Psoas muscle (tissue), 8 donors: Measurements from ENCODE around the gene DAB1. TPM values are rescaled to one million over a fixed set of nuclear protein-coding genes. Genes with fewer than 3 reads are reported as not detected.

Experiments used
- ATAC-seq, 4 donors: fragments of 200-7000 bp; cut with Tn5 transposase; one replicate each; pipeline ENCODE4 v1.9.1; 2020; ENCODE audit warnings: moderate library complexity in 3 of 4, mild to moderate bottlenecking in 2 of 4
- DNase-seq, 2 donors: peaks; one replicate each; pipeline ENCODE4 v3.0.0-alpha.2; 2020
- H3K27ac ChIP-seq: fragments of 200-600 bp; one replicate; pipeline ENCODE4 v1.8.0; 2022
- H3K27me3 ChIP-seq, 3 donors: fragments of 200-600 bp in 1 of 3; one replicate each; pipeline versions ENCODE4 v1.6.1 to v1.8.0; 2013 to 2022; ENCODE audit warnings: low read length in 2 of 3, mild to moderate bottlenecking in 2 of 3, moderate library complexity in 1 of 3; ENCODE audit not compliant: insufficient read depth in 3 of 3
- H3K36me3 ChIP-seq, 2 donors: fragments of 200-600 bp in 1 of 2; one replicate each; pipeline versions ENCODE4 v1.6.1 to v1.8.0; 2013 to 2022; ENCODE audit warnings: low read depth in 1 of 2, mild to moderate bottlenecking in 1 of 2, moderate library complexity in 1 of 2; ENCODE audit not compliant: insufficient read depth in 1 of 2
- H3K4me1 ChIP-seq: fragments of 200-600 bp; one replicate; pipeline ENCODE4 v1.8.0; 2022
- H3K4me3 ChIP-seq: fragments of 200-600 bp; one replicate; pipeline ENCODE4 v1.8.0; 2022; ENCODE audit warnings: mild to moderate bottlenecking
- H3K9me3 ChIP-seq: fragments of 200-600 bp; one replicate; pipeline ENCODE4 v1.8.0; 2022
- WGBS, 3 donors: extraction: QIAGEN DNeasy Blood & Tissue Kit; methylation state at CpG; one replicate each; pipeline versions ENCODE4 v1.1.6 to v1.1.7; 2013; 5-methylcytosine and 5-hydroxymethylcytosine counted together
- intact Hi-C, 2 donors: fragments of 100-400 bp; cut with DNase I; formaldehyde crosslinking; loops; one replicate each; pipeline versions ENCODE4 v1.11.0 to v1.14.2; 2022
- polyA plus RNA-seq, 3 donors: library from polyadenylated mRNA; stranded (reverse); fragments of 200-250 nt; gene quantifications; one replicate each; pipeline ENCODE4 v1.2.3, GENCODE V29; 2013
- total RNA-seq, 4 donors: library from RNA; stranded (reverse); fragmentation: NEBNext Ultra II Directional in 2 of 4; extraction: Animal tissue kit (Norgen Biotek cat#: 25700) in 2 of 4; gene quantifications; one replicate each; pipeline versions ENCODE4 v1.2.1 to v1.2.4, GENCODE V29; 2021 to 2023
- TF ChIP-seq, protein P1 (sequence below): fragments of 200-600 bp; IDR thresholded peaks from one replicate; pipeline ENCODE4 v1.8.0; 2022; ENCODE audit warnings: antibody characterized with exemption
- donor health status: healthy with polysubstance abuse.
- donor health status: DM: no; HTN: no; CAD: no; lungs with moderate emphysema.
- donor health status: Bipolar disorder and iron deficiency.
- donor health status: healthy.
- donor health status: DM: yes; HTN: yes; CAD: no.
- donor health status: DM: no; HTN: no; CAD: no.
- donor health status: DM: no; HTN: no; CAD: no.
- donor health status: DM: yes; HTN: yes; CAD: no.

Gene DAB1
- total and polyA plus RNA-seq, 7 donors, result 0.04 to 0.28 (median 0.09) TPM; not detected in 1

DNA sequence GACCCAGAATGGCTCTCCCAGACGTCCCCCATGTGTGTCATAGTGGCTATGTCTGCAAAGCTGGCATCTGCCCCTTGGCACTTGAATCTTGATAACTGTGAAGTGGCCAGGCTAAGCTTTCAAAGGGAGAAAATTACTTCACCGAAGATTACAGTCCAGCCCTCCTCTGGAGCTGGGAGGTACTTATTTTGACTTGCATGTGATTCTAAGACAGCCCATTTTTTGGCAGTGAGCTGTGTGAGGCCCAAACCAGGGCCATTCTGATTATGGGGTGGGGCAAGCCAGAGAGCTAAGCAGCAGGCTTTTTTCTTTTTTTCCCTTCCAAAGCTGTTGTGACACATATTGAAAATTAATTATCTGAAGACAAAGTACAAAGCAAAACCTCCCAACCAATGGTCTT, 415.9 kb downstream of the DAB1 start:
- Histone ChIP-seq H3K4me1 (peaks cover 5% of the 10 kb centered on the region), H3K27ac (no peak overlapping the region), H3K36me3 (no peaks in the 10 kb centered on the region), H3K9me3 (no peaks in the 10 kb centered on the region), H3K27me3 (no peaks in the 10 kb centered on the region), H3K4me3 (no peak overlapping the region)
- TF ChIP-seq, protein P1, sequence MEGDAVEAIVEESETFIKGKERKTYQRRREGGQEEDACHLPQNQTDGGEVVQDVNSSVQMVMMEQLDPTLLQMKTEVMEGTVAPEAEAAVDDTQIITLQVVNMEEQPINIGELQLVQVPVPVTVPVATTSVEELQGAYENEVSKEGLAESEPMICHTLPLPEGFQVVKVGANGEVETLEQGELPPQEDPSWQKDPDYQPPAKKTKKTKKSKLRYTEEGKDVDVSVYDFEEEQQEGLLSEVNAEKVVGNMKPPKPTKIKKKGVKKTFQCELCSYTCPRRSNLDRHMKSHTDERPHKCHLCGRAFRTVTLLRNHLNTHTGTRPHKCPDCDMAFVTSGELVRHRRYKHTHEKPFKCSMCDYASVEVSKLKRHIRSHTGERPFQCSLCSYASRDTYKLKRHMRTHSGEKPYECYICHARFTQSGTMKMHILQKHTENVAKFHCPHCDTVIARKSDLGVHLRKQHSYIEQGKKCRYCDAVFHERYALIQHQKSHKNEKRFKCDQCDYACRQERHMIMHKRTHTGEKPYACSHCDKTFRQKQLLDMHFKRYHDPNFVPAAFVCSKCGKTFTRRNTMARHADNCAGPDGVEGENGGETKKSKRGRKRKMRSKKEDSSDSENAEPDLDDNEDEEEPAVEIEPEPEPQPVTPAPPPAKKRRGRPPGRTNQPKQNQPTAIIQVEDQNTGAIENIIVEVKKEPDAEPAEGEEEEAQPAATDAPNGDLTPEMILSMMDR, result no peak
- 20 to 44% (median 26%) methylated on average over 2 of the region's 2 CpGs for WGBS, 3 donors
- DNase-seq (no peak), ATAC-seq (no peak)
- intact Hi-C loops, result no loop called here

DNA sequence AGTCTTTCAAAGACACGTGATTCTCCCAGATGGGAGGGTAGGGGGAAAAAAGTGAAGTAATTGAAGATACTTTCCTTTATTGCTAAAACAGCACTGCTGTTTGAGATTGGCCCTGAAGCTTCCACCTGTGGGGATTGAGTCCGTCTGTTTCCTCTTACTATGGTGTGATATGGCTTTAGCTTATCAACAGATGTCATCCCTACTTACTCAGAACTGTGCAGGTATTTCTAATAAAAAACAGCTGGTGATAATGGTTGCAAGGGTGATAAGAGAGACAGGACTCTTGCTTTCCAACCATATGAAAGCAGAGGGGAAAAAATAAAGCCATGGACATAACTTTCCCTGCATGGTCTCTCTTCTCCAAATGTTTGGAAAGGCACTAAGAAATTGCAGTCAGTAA, 416.4 kb downstream of the DAB1 start:
- Histone ChIP-seq H3K4me3 (no peak overlapping the region), H3K9me3 (no peaks in the 10 kb centered on the region), H3K36me3 (no peaks in the 10 kb centered on the region), H3K27me3 (no peaks in the 10 kb centered on the region), H3K27ac (no peak overlapping the region), H3K4me1 (peaks cover 5% of the 10 kb centered on the region)
- no peak for ATAC-seq
- TF ChIP-seq, protein P1, result no peak
- intact Hi-C loops, result no loop called here
- WGBS, 3 donors, result 65 to 76% (median 72%) methylated on average over 2 of the region's 2 CpGs
- DNase-seq, result no peak

DNA sequence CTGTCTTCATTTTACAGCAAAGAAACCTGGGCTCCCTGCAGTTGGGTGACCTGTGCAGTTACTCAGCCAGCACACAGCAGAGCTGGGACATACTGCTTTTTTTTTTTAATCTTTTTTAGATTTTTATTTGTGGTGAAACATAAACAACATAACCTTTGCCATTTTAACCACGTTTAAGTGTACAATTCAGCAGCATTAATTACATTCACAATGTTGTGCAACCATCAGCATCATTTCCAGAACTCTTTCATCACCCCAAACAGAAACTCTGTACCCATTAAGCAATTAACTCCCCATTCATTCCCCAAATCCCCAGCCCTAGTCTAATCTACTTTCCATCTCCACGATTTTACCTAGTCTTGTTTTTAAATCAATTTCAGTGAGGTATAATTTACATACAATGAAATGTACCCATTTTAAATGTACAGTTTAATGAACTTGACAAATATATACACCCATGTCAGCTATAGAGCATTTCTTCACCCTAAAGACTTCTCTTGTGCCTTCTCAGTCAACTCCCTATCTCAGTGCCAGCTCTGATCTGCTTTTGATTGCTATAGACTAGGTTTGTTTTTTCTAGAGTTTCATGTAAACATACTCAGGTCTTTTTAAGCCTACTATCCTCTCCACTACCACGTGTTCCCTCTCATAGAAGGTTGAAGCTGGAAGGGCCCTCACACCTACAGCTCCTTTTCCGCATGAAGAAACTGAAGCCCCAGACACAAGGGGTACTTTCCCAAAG, 420.3 kb downstream of the DAB1 start:
- intact Hi-C loops, result no loop called here
- no peaks in the 10 kb centered on the region for H3K4me1 ChIP-seq
- no peaks in the 10 kb centered on the region for H3K27me3 ChIP-seq
- no peak for ATAC-seq
- no peak overlapping the region for H3K4me3 ChIP-seq
- no peak for DNase-seq
- no peaks in the 10 kb centered on the region for H3K36me3 ChIP-seq
- no peaks in the 10 kb centered on the region for H3K9me3 ChIP-seq
- no peak overlapping the region for H3K27ac ChIP-seq
- WGBS, 3 donors, result 56 to 67% (median 64%) methylated on average over 4 of the region's 4 CpGs
- TF ChIP-seq, protein P1, result no peak

DNA sequence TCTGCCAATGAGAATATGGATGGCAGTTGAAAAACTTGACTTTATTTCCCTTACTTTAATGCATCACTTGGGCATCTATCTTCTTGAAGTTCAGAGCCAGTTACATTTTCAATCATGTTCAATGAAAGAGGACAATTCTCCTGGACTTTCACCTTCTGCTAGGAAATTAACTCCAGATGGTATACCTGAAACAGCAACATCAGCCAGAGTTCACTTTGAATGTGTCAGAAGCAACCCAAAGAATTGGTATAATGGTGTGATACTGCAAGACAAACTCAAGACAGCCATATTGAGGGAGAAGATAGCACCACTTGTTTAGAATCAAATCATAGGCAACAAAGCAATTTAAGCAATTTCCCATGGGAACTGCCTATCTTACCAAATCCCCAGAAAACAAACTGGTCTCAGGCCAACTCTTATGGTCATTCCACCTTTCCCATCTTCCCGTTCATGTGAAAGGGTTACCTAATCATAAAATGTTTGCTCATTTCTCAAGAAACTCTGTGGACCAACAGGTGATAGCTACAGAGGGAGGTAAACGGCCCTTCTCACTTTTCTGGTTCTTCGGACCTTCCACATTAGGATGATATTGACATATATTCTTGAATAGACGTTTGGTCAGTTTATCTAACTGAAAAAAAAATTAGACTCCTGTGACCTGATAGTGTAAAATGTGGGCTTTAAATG, 428.3 kb downstream of the DAB1 start:
- no peak overlapping the region for H3K27ac ChIP-seq
- no peak for DNase-seq
- H3K36me3 ChIP-seq, result no peaks in the 10 kb centered on the region
- intact Hi-C loops, result no loop called here
- ATAC-seq, result no peak
- no peaks in the 10 kb centered on the region for H3K27me3 ChIP-seq
- H3K4me3 ChIP-seq, result no peak overlapping the region
- H3K9me3 ChIP-seq, result no peaks in the 10 kb centered on the region
- H3K4me1 ChIP-seq, result peaks cover 3% of the 10 kb centered on the region
- TF ChIP-seq, protein P1, result no peak
- WGBS, 3 donors, result 83 to 90% (median 87%) methylated on average over 4 of the region's 4 CpGs
